HG02588 (cell line): ENCODE measurements around the gene MYL3.
"Not testable (repeated sequence)": the region's sequence is repeated elsewhere in the genome, so short reads cannot be mapped to it uniquely, and the experiment has no call there.

ENCODE experiments used
- ATAC-seq: cut with Tn5 transposase; IDR thresholded peaks from one replicate; pipeline ENCODE4 v1.9.1; 2021; ENCODE audit warnings: mild to moderate bottlenecking, moderate library complexity; ENCODE audit not compliant: unreplicated experiment

The MYL3 gene

GRCh38 chr3:46863261-46863782 is at the start of gene MYL3:
Gene MYL3, minus strand, starts transcription at chr3:46863444. Its CDS starts 54 bp downstream, at chr3:46863390.
- ATAC-seq: no peak

- ATAC-seq: no peak
Measured at GRCh38 chr3:46912986-46913385, 49.7 kb upstream of the MYL3 start.

- ATAC-seq: not testable (repeated sequence)
Measured at GRCh38 chr3:46910914-46911313, 47.7 kb upstream of the MYL3 start.

GRCh38 chr3:46910166-46910760 is 47.0 kb upstream of the MYL3 start:
- ATAC-seq: no peak

- ATAC-seq: no peak
Measured at GRCh38 chr3:46909535-46910161, 46.4 kb upstream of the MYL3 start.

GRCh38 chr3:46908986-46909534 is 45.8 kb upstream of the MYL3 start:
- ATAC-seq: no peak

GRCh38 chr3:46908294-46908985 is 45.2 kb upstream of the MYL3 start:
- ATAC-seq: no peak

GRCh38 chr3:46907960-46908293 is 44.7 kb upstream of the MYL3 start:
- no peak for ATAC-seq

GRCh38 chr3:46907271-46907670 is 44.0 kb upstream of the MYL3 start:
- no peak for ATAC-seq

- ATAC-seq: no peak
Measured at GRCh38 chr3:46906471-46907058, 43.3 kb upstream of the MYL3 start.

GRCh38 chr3:46905661-46906451 is 42.6 kb upstream of the MYL3 start:
- no peak for ATAC-seq

- ATAC-seq: no peak
Measured at GRCh38 chr3:46905213-46905560, 41.9 kb upstream of the MYL3 start.

GRCh38 chr3:46904303-46905212 is 41.3 kb upstream of the MYL3 start:
- no peak for ATAC-seq

- ATAC-seq: no peak
Measured at GRCh38 chr3:46903341-46904302, 40.4 kb upstream of the MYL3 start.

GRCh38 chr3:46902188-46902631 is 39.0 kb upstream of the MYL3 start:
- no peak for ATAC-seq

- ATAC-seq: no peak
Measured at GRCh38 chr3:46901591-46902187, 38.4 kb upstream of the MYL3 start.

- ATAC-seq: no peak
Measured at GRCh38 chr3:46901061-46901460, 37.8 kb upstream of the MYL3 start.

- no peak for ATAC-seq
Measured at GRCh38 chr3:46900356-46900755, 37.1 kb upstream of the MYL3 start.
